Tibial nerve (tissue), 4 donors: ENCODE data around the gene EIF2S3B. TPM values are rescaled to one million over a fixed set of nuclear protein-coding genes. Genes with fewer than 3 reads are reported as not detected.
"Not testable (repeated sequence)": the region's sequence is repeated elsewhere in the genome, so short reads cannot be mapped to it uniquely, and the experiment has no call there.

Experiments
- DNase-seq, 2 donors: peaks; one replicate each; pipeline ENCODE4 v3.0.0-alpha.2; 2019; ENCODE audit warnings: low spot score in 2 of 2
- H3K27ac ChIP-seq, 4 donors: fragments of 200-600 bp; sonication (generic) in 3 of 4; one replicate each; pipeline ENCODE4 v1.5.1; 2017 to 2019; ENCODE audit warnings: mild to moderate bottlenecking in 1 of 4
- H3K27me3 ChIP-seq, 2 donors: fragments of 200-600 bp; sonication (generic) in 1 of 2; one replicate each; pipeline versions ENCODE4 v1.5.1 to v1.6.0; 2017 to 2019
- H3K36me3 ChIP-seq, 3 donors: fragments of 200-600 bp; sonication (generic); one replicate each; pipeline ENCODE4 v1.5.1; 2018 to 2019
- H3K4me1 ChIP-seq, 4 donors: fragments of 200-600 bp; sonication (generic) in 3 of 4; one replicate each; pipeline ENCODE4 v1.5.1; 2017 to 2019
- H3K4me3 ChIP-seq, 4 donors: fragments of 200-600 bp; sonication (generic) in 3 of 4; one replicate each; pipeline ENCODE4 v1.5.1; 2017 to 2019; ENCODE audit warnings: mild to moderate bottlenecking in 1 of 4, moderate library complexity in 1 of 4
- H3K9me3 ChIP-seq, 4 donors: fragments of 200-600 bp; sonication (generic) in 3 of 4; one replicate each; pipeline ENCODE4 v1.5.1; 2017 to 2019
- CTCF ChIP-seq, 5 experiments: fragments of 200-600 bp in 3 of 5; fragments of 450-650 bp in 2 of 5; sonication (generic) in 3 of 5; IDR thresholded peaks; one replicate each; pipeline ENCODE4 v1.5.1; 2016 to 2019; ENCODE audit warnings: antibody characterized with exemption in 5 of 5, mild to moderate bottlenecking in 3 of 5, moderate library complexity in 2 of 5
- EP300 ChIP-seq, 2 donors: sonication (generic); formaldehyde crosslinking; IDR thresholded peaks; one replicate each; pipeline ENCODE4 v1.6.1; 2017; ENCODE audit warnings: antibody characterized with exemption in 2 of 2, mild to moderate bottlenecking in 1 of 2
- POLR2A ChIP-seq, 2 donors: fragments of 450-650 bp; IDR thresholded peaks; one replicate each; pipeline ENCODE4 v1.6.1; 2017; ENCODE audit warnings: antibody characterized with exemption in 2 of 2, mild to moderate bottlenecking in 2 of 2, moderate library complexity in 2 of 2
- WGBS, 2 donors: methylation state at CpG; one replicate each; pipeline ENCODE4 v1.1.5; 2018; 5-methylcytosine and 5-hydroxymethylcytosine counted together
- total RNA-seq, 4 donors: library from RNA; depleted of rRNA; stranded (reverse); fragments of >200 nt; gene quantifications; one replicate each; pipeline ENCODE4 v1.1.0, GENCODE V29; 2016

Gene EIF2S3B
- total RNA-seq = under 1 TPM in 1 of 4 donors, not detected in 3; 0.42 TPM

GRCh38 chr12:10505620-10506019 is at the start of gene EIF2S3B:
EIF2S3B (plus strand) TSS chr12:10505890; CDS start chr12:10505903, 13 bp downstream.
- WGBS, 2 donors = 97% methylated on average over 22 of the region's 22 CpGs
- H3K4me1 ChIP-seq = no peaks in the 10 kb centered on the region
- H3K36me3 ChIP-seq = no peaks in the 10 kb centered on the region
- peaks cover 0 to 8% (median 0%) of the 10 kb centered on the region in 4 donors for H3K9me3 ChIP-seq
- no peaks in the 10 kb centered on the region for H3K27me3 ChIP-seq
- no peak for TF ChIP-seq EP300 (IDR thresholded peaks at IDR 0.05)
- no peak for TF ChIP-seq POLR2A (IDR thresholded peaks at IDR 0.05)
- no peak for TF ChIP-seq CTCF (IDR thresholded peaks at IDR 0.05)
- no peak for DNase-seq
- H3K4me3 ChIP-seq = no peak within 1 kb of the TSS
- H3K27ac ChIP-seq = no peak within 1 kb of the TSS

- Histone ChIP-seq H3K9me3 (peaks cover 0 to 38% (median 8%) of the 10 kb centered on the region in 4 donors), H3K27ac (no peak overlapping the region), H3K27me3 (no peaks in the 10 kb centered on the region), H3K4me3 (no peak overlapping the region), H3K4me1 (no peaks in the 10 kb centered on the region), H3K36me3 (no peaks in the 10 kb centered on the region)
- no peak for TF ChIP-seq EP300 (IDR thresholded peaks at IDR 0.05)
- no peak for TF ChIP-seq CTCF (IDR thresholded peaks at IDR 0.05)
- no peak for TF ChIP-seq POLR2A (IDR thresholded peaks at IDR 0.05)
- WGBS, 2 donors = 65 to 72% methylated on average over 2 of the region's 2 CpGs
- no peak for DNase-seq
Observed at GRCh38 chr12:10456856-10457255, 48.8 kb upstream of the EIF2S3B start.

- no peaks in the 10 kb centered on the region for H3K4me1 ChIP-seq
- no peak overlapping the region for H3K4me3 ChIP-seq
- TF ChIP-seq CTCF (IDR thresholded peaks at IDR 0.05) = no peak
- no peak for TF ChIP-seq POLR2A (IDR thresholded peaks at IDR 0.05)
- TF ChIP-seq EP300 (IDR thresholded peaks at IDR 0.05) = no peak
- 88 to 94% methylated on average over 3 of the region's 3 CpGs for WGBS, 2 donors
- no peak overlapping the region for H3K27ac ChIP-seq
- H3K9me3 ChIP-seq = peaks cover 0 to 38% (median 8%) of the 10 kb centered on the region in 4 donors
- DNase-seq = no peak
- H3K36me3 ChIP-seq = no peaks in the 10 kb centered on the region
- no peaks in the 10 kb centered on the region for H3K27me3 ChIP-seq
Observed at GRCh38 chr12:10457760-10458159, 47.9 kb upstream of the EIF2S3B start.

- Histone ChIP-seq H3K4me1 (no peaks in the 10 kb centered on the region), H3K4me3 (no peak overlapping the region), H3K27me3 (no peaks in the 10 kb centered on the region), H3K36me3 (no peaks in the 10 kb centered on the region), H3K27ac (no peak overlapping the region), H3K9me3 (no peaks in the 10 kb centered on the region)
- no peak for TF ChIP-seq EP300 (IDR thresholded peaks at IDR 0.05)
- TF ChIP-seq CTCF (IDR thresholded peaks at IDR 0.05) = no peak
- TF ChIP-seq POLR2A (IDR thresholded peaks at IDR 0.05) = no peak
- DNase-seq = no peak
- WGBS, 2 donors = 89 to 100% methylated on average over 4 of the region's 4 CpGs
Observed at GRCh38 chr12:10466311-10466710, 39.4 kb upstream of the EIF2S3B start.

GRCh38 chr12:10469701-10470100 is 36.0 kb upstream of the EIF2S3B start:
- Histone ChIP-seq H3K9me3 (peaks cover 0 to 3% (median 0%) of the 10 kb centered on the region in 4 donors), H3K27ac (no peak overlapping the region), H3K4me1 (no peaks in the 10 kb centered on the region), H3K4me3 (no peak overlapping the region), H3K27me3 (no peaks in the 10 kb centered on the region), H3K36me3 (no peaks in the 10 kb centered on the region)
- WGBS, 2 donors = 86 to 87% methylated on average over 1 of the region's 1 CpG
- TF ChIP-seq POLR2A (IDR thresholded peaks at IDR 0.05) = no peak
- DNase-seq = no peak

- 88 to 90% methylated on average over 5 of the region's 5 CpGs for WGBS, 2 donors
- H3K9me3 ChIP-seq, H3K27me3 ChIP-seq, H3K4me1 ChIP-seq, H3K27ac ChIP-seq, H3K36me3 ChIP-seq, DNase-seq, H3K4me3 ChIP-seq: not testable (repeated sequence)
Observed at GRCh38 chr12:10472808-10473207, 32.9 kb upstream of the EIF2S3B start.

GRCh38 chr12:10481901-10482300 is 23.8 kb upstream of the EIF2S3B start:
- not testable (repeated sequence) for H3K27me3 ChIP-seq, H3K36me3 ChIP-seq, H3K27ac ChIP-seq, DNase-seq, H3K4me3 ChIP-seq, H3K4me1 ChIP-seq
- peaks cover 0 to 12% (median 0%) of the 10 kb centered on the region in 4 donors for H3K9me3 ChIP-seq
- 71% methylated on average over 2 of the region's 2 CpGs; no CpG with 5 or more reads in 1 of the 2 donors for WGBS, 2 donors

- WGBS, 2 donors = 95 to 96% methylated on average over 2 of the region's 2 CpGs
- not testable (repeated sequence) for H3K27ac ChIP-seq, H3K27me3 ChIP-seq, H3K4me1 ChIP-seq, H3K4me3 ChIP-seq, DNase-seq, H3K9me3 ChIP-seq, H3K36me3 ChIP-seq
Observed at GRCh38 chr12:10487328-10487727, 18.4 kb upstream of the EIF2S3B start.
